Hematopoietic multipotent progenitor cell treated with erythropoietin and hydrocortisone succinate and interleukin-3 and kit ligand, for 6 days (in vitro differentiated cells): ENCODE data around the gene TIMM22.

ENCODE experiments used
- DNase-seq: peaks from one replicate; pipeline ENCODE4 v3.0.0-alpha.2; 2015

The TIMM22 gene

GRCh38 chr17:1003633-1003971 is 6.7 kb downstream of the TIMM22 start:
- DNase-seq, result no peak

- no peak for DNase-seq
Observed at GRCh38 chr17:1003972-1004768, 7.2 kb downstream of the TIMM22 start.

GRCh38 chr17:1004769-1005295 is 7.9 kb downstream of the TIMM22 start:
- no peak for DNase-seq

- DNase-seq, result peak; percentile 65
Observed at GRCh38 chr17:1005361-1005946, 8.5 kb downstream of the TIMM22 start.

- DNase-seq, result no peak
Observed at GRCh38 chr17:1006054-1006453, 9.1 kb downstream of the TIMM22 start.

- no peak for DNase-seq
Observed at GRCh38 chr17:1007310-1008007, 10.5 kb downstream of the TIMM22 start.

GRCh38 chr17:1008008-1008761 is 11.3 kb downstream of the TIMM22 start:
- no peak for DNase-seq

- DNase-seq, result no peak
Observed at GRCh38 chr17:1009229-1010085, 12.5 kb downstream of the TIMM22 start.

GRCh38 chr17:1010086-1010450 is 13.1 kb downstream of the TIMM22 start:
- DNase-seq, result no peak

- no peak for DNase-seq
Observed at GRCh38 chr17:1010586-1010985, 13.7 kb downstream of the TIMM22 start.

GRCh38 chr17:1011138-1011537 is 14.2 kb downstream of the TIMM22 start:
- DNase-seq, result no peak

- DNase-seq, result no peak
Observed at GRCh38 chr17:1011760-1012735, 15.1 kb downstream of the TIMM22 start.

GRCh38 chr17:1012823-1013728 is 16.1 kb downstream of the TIMM22 start:
- DNase-seq, result no peak

- no peak for DNase-seq
Observed at GRCh38 chr17:1013729-1014090, 16.8 kb downstream of the TIMM22 start.

- no peak for DNase-seq
Observed at GRCh38 chr17:1018547-1018946, 21.6 kb downstream of the TIMM22 start.

GRCh38 chr17:1019451-1019850 is 22.5 kb downstream of the TIMM22 start:
- no peak for DNase-seq

- DNase-seq, result no peak
Observed at GRCh38 chr17:1021147-1021546, 24.2 kb downstream of the TIMM22 start.

- no peak for DNase-seq
Observed at GRCh38 chr17:1022278-1023024, 25.5 kb downstream of the TIMM22 start.

GRCh38 chr17:1024076-1024475 is 27.1 kb downstream of the TIMM22 start:
- no peak for DNase-seq
